ENCODE measurements around the gene HOXA2.
A peak's percentile ranks its signal among the peaks of the same experiment; 100 is the strongest.

The HOXA2 gene

GRCh38 chr7:27102581-27103442 lies at the start of gene HOXA2:
Gene HOXA2, minus strand, starts transcription at chr7:27102683. Its CDS starts 183 bp downstream, at chr7:27102500.
- ChIA-PET CTCF (no interaction called here), POLR2A (no interaction called here)
- TF ChIP-seq LEF1 (IDR thresholded peaks at IDR 0.05; ENCODE audit: borderline replicate concordance) (no peak), FOXM1 (IDR thresholded peaks at IDR 0.05; ENCODE audit: borderline replicate concordance) (no peak), PKNOX1 (IDR thresholded peaks at IDR 0.05) (peak; percentile 75), HDGF (IDR thresholded peaks at IDR 0.05; ENCODE audit: borderline replicate concordance) (no peak), ELF4 (IDR thresholded peaks at IDR 0.05) (no peak), CTBP1 (IDR thresholded peaks at IDR 0.05; ENCODE audit: borderline replicate concordance) (no peak), L3MBTL2 (conservative IDR thresholded peaks at IDR 0.05) (no peak)
- DNase-seq (ENCODE audit: extremely low spot score): no peak

- TF ChIP-seq CTBP1 (IDR thresholded peaks at IDR 0.05; ENCODE audit: borderline replicate concordance) (no peak), PKNOX1 (IDR thresholded peaks at IDR 0.05) (no peak), FOXK2 (IDR thresholded peaks at IDR 0.05) (no peak), NFRKB (IDR thresholded peaks at IDR 0.05) (no peak), L3MBTL2 (conservative IDR thresholded peaks at IDR 0.05) (no peak), ELF4 (IDR thresholded peaks at IDR 0.05) (no peak), LEF1 (IDR thresholded peaks at IDR 0.05; ENCODE audit: borderline replicate concordance) (no peak), ARNT (IDR thresholded peaks at IDR 0.05) (no peak), SP1 (IDR thresholded peaks at IDR 0.05) (no peak), SUZ12 (IDR thresholded peaks at IDR 0.05) (no peak), ZNF384 (IDR thresholded peaks at IDR 0.05) (no peak)
- ChIA-PET POLR2A (interaction anchor here (0.6 to 17.5 kb wide), 14 partner anchors 8 to 954 kb away, joined by 3 to 367 read pairs (median 6); partner anchors contain the start of genes HOXA1, HOXA10 and HOXA11), CTCF (interaction anchor here (0.6 to 1.7 kb wide), 4 partner anchors 8 to 459 kb away, joined by 3 to 5 read pairs (median 4); no protein-coding TSS in a partner anchor)
- DNase-seq (ENCODE audit: extremely low spot score): no peak
These were observed 49.0 kb upstream of the HOXA2 start for GRCh38 chr7:27151341-27151930.

- no peak for DNase-seq (ENCODE audit: extremely low spot score)
- POLR2A ChIA-PET: interaction anchor here (0.6 to 17.5 kb wide), 18 partner anchors 8 to 956 kb away, joined by 3 to 367 read pairs (median 4); partner anchors contain the start of genes HOXA1, HOXA10, HOXA11 and HOXA4
- no peak for TF ChIP-seq ELF4 (IDR thresholded peaks at IDR 0.05)
- peak; percentile 96 for TF ChIP-seq PKNOX1 (IDR thresholded peaks at IDR 0.05)
- no peak for TF ChIP-seq TARDBP (IDR thresholded peaks at IDR 0.05)
- 0 out of 2 replicates have a peak, but pooled peaks have one; percentile 34 for TF ChIP-seq HDGF (IDR thresholded peaks at IDR 0.05; ENCODE audit: borderline replicate concordance)
- CTCF ChIA-PET: interaction anchor here (0.6 to 2.0 kb wide), 7 partner anchors 9 to 459 kb away, joined by 3 to 10 read pairs (median 3); no protein-coding TSS in a partner anchor
These were observed 48.3 kb upstream of the HOXA2 start for GRCh38 chr7:27150568-27151340.

GRCh38 chr7:27149842-27150567 lies 47.5 kb upstream of the HOXA2 start:
- POLR2A ChIA-PET: interaction anchor here (0.7 to 17.5 kb wide), 18 partner anchors 9 to 956 kb away, joined by 3 to 367 read pairs (median 6); partner anchors contain the start of genes HOXA1, HOXA10, HOXA11 and HOXA4
- CTCF ChIA-PET: interaction anchor here (0.8 to 2.0 kb wide), 6 partner anchors 8 to 52 kb away, joined by 3 to 10 read pairs (median 4); no protein-coding TSS in a partner anchor
- DNase-seq (ENCODE audit: extremely low spot score): no peak
- TF ChIP-seq HDGF (IDR thresholded peaks at IDR 0.05; ENCODE audit: borderline replicate concordance) (no peak), FOXA1 (IDR thresholded peaks at IDR 0.05) (no peak), ARNT (IDR thresholded peaks at IDR 0.05) (no peak), L3MBTL2 (conservative IDR thresholded peaks at IDR 0.05) (no peak), SP1 (IDR thresholded peaks at IDR 0.05) (no peak), FOXM1 (IDR thresholded peaks at IDR 0.05; ENCODE audit: borderline replicate concordance) (no peak), LEF1 (IDR thresholded peaks at IDR 0.05; ENCODE audit: borderline replicate concordance) (no peak), ZNF384 (IDR thresholded peaks at IDR 0.05) (no peak)
